Measurements from ENCODE around the gene TUFT1.

TUFT1 gene, protein sequence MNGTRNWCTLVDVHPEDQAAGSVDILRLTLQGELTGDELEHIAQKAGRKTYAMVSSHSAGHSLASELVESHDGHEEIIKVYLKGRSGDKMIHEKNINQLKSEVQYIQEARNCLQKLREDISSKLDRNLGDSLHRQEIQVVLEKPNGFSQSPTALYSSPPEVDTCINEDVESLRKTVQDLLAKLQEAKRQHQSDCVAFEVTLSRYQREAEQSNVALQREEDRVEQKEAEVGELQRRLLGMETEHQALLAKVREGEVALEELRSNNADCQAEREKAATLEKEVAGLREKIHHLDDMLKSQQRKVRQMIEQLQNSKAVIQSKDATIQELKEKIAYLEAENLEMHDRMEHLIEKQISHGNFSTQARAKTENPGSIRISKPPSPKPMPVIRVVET

DNA sequence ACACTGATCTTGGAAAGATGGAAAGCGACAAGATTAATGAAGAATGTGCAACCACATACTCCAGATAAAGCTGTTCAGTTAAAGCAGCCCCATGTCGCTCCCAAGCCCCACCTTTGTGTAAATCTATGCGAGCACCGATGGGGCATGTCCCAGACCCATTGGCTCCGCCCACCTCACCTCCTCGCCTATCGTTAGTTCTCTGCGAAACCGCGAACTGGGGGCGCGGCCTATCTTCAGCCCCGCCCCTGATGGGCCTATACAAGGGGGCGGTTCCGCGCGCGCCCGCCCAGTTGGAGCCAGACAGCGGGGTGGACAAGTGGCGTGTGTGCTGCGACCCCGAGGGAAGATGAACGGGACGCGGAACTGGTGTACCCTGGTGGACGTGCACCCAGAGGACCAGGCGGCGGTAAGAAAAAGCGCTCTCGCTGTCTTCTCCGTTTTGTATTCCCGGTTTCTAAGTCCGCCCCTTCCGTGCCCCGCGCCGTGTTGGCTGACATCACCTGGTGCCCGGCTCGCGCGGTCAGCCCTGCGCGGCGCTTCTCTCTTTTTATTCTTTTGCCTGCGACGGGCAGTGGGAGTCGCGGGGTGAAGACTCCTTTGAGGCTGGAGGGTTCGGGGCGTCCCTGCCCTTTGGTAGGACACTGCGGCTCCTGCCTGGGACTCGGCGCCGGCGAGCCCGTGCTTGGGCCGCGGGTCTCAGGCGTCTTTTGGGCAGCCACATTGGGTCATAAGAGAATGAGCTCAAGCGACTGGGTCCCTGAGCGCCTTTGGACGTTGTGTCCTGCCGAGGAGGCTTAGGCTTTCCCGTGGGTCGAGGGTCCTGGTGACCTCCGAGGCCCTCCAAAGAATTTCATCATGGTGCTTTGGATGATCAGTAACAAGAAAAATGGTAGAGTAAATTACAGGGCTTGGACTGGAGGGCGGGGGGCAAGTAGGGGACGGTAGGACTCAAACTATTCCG lies at the start of gene TUFT1:
TSS of gene TUFT1 (plus strand) at position 289 of the 961 bp plus-strand sequence. CDS start at position 347, 58 bp downstream.
- DNase-seq (ENCODE audit: low spot score), result peak; percentile 82

DNA sequence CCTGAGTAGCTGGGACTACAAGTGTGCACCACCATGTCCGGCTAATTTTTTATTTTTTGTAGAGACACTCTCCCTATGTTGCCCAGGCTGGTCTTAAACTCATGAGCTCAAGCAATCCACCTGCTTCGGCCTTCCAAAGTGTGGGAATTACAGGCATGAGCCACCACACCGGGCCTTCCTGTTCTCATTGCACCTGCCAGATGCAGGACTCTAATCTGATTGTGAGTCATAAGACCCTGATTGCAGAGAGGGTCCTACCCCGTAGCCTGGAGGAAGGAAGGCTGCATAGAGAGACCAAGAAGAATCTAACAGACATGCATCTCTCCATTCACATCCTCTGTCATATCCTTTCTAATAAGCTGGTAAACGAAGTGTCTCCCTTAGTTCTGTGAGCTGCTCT lies 48.5 kb upstream of the TUFT1 start:
- no peak for DNase-seq (ENCODE audit: low spot score)

DNA sequence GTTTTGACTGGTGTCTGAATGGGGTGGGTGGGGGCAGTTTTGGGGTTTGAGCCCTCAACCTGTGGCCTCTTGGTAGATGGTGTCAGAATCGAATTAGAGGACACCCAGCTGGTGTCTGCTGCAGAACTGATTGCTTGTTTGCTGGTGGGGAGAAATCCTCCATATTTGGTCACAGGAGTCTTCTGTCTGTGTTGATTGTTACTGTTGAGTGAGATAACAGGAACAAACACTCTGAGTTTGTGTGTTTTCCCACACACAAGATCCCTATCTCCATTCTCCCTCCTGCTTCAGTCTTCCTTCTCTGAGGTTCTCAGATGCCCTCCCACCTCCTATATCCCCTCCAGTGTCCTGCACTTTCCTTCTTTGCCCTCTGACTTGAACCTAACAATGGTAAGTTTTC lies 48.0 kb upstream of the TUFT1 start:
- no peak for DNase-seq (ENCODE audit: low spot score)

GRCh38 chr1:151493042-151493441 lies 47.1 kb upstream of the TUFT1 start:
- DNase-seq (ENCODE audit: low spot score), result no peak

DNA sequence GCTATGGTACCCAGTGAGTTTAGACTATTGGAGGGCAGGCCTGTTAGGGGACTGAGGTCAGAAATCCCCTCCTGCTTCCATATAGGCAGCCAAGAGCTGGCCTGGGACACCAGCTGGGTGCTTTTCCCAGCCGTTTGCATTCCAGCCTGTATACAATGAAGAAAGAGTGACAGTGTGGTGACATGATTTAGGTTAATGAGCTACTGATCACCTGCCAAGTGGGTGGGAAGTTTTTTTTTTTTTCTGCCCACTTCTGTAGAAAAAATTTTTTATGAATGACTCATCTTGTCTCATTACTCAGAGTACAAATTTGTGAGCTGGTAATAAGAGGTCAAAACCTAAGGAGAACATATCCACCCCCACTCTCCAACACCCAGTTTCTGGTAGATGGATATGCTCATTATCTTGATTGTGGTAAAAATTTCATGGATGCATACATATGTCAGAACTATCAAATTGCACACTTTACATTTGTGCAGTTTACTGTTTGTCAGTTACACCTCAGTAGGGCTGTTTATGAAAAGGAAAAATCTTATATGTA lies 45.3 kb upstream of the TUFT1 start:
- DNase-seq (ENCODE audit: low spot score), result peak; percentile 48

GRCh38 chr1:151495316-151495715 lies 44.8 kb upstream of the TUFT1 start:
- DNase-seq (ENCODE audit: low spot score), result no peak

- DNase-seq (ENCODE audit: low spot score), result no peak
Observed at GRCh38 chr1:151499365-151499764, 40.7 kb upstream of the TUFT1 start.

DNA sequence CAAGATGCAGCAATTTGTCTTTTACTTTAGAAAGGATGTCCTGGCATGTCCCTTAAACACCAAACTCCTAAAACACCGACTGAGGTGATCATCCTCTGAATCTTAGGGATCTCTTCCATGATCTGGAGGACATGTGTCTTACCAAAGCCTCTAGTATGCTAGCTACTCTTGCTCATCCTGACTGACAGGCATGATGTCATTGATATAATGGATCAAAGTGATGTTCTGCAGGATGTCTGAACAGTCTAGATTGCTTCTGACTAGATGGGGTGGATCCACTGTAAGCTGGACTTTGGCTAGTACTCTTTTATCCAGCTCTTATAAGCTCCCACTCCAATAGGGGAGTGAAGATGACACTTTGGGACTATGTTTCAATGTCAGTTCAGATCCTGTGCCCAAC lies 40.2 kb upstream of the TUFT1 start:
- DNase-seq (ENCODE audit: low spot score), result no peak

GRCh38 chr1:151501474-151501873 lies 38.6 kb upstream of the TUFT1 start:
- DNase-seq (ENCODE audit: low spot score), result no peak

- no peak for DNase-seq (ENCODE audit: low spot score)
Observed at GRCh38 chr1:151502035-151502700, 37.9 kb upstream of the TUFT1 start.

DNA sequence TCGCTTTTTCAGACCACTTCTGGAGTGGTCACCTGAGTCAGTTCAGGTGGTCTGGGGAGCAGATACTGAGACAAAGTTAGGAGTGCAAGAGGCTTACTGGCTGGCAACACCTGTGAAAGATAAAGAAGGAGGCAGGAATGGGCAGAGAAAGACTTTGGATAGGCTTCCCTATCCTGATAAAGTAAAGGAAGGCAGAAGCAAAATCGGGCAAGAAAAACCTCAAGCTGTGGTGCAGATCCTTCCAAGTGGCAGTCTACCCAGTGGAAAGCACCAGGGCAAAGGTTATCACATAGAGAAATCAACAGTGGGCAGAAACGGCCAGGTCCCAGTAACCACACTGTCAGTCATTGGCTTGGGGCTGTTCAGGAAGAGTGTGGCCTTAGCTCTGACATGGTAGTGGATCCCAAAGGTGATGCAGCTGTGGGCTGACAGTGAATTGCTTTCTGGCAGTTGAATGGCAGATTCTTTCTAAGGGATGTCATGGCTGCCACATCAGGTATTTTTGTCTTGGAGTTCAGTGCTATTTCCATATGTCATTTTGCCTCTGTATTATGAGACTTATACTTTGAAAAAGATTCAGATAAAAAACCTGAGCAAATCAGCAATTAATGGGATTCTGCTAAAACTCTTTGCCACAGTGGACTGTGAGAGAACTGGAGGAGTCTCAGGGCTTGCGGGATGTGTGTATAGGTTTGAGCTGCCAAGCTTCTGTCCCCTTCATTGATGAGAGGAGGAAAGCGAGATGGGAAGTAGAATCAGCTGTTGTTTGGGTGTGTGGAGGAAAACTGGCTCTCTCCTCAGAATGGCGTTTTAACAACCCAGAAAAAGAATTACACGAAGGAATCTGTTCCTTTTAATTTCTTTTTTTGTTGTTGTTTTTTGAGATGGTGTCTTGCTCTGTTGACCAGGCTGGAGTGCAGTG lies 37.0 kb upstream of the TUFT1 start:
- no peak for DNase-seq (ENCODE audit: low spot score)

DNA sequence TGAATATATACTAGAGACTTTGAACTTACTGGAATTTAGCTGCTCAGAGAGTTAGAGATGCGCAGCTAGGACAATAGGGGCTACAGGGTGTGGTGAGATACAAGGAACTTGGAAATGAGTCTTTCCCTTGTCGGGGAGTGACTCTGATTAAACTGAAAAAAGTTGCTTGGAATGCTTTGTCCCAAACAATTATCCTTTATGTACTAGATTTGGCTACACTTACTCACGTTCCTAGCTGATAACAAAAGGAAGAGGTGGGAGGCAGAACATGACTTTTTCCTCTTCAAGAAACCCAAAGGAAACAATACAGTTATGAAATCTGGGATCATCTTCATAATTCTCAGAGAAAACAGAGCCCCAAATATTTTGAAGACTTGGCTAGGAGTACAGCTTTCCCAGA lies 35.9 kb upstream of the TUFT1 start:
- no peak for DNase-seq (ENCODE audit: low spot score)

DNA sequence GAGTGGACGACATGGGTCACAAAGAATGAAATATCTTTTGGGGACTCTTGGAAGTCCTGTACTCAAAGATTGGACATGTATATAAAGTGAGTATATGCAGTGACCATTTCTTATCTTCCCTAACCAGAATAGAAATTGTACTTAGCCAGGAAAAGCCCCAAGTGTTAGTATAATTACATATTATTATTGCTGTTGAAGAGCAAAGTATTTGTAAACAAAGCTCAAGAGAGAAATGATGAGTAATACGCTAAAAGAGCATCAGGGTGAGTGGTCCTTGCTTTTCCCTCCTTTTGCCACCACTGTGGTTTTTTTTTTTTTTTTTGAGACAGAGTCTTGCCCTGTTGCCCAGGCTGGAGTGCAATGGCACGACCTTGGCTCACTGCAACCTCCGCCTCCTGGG lies 35.4 kb upstream of the TUFT1 start:
- no peak for DNase-seq (ENCODE audit: low spot score)

DNA sequence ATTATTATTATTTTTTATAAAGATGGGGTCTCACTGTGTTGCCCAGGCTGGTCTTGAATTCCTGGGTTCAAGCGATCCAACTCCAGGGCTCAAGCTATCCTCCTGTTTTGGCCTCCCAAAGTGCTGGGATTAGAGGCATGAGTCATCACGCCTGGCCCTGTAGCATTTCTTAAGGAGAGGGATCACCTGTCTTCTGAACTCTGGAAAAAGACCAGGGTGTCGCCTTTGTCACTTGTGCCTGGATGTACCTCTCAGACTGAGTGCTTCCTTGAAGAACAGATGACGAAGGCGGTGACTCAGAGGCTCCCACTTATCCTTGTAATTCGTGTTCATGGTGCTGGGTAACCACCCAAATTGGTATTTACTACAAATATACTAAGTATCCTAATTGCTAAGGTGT lies 31.3 kb upstream of the TUFT1 start:
- no peak for DNase-seq (ENCODE audit: low spot score)

DNA sequence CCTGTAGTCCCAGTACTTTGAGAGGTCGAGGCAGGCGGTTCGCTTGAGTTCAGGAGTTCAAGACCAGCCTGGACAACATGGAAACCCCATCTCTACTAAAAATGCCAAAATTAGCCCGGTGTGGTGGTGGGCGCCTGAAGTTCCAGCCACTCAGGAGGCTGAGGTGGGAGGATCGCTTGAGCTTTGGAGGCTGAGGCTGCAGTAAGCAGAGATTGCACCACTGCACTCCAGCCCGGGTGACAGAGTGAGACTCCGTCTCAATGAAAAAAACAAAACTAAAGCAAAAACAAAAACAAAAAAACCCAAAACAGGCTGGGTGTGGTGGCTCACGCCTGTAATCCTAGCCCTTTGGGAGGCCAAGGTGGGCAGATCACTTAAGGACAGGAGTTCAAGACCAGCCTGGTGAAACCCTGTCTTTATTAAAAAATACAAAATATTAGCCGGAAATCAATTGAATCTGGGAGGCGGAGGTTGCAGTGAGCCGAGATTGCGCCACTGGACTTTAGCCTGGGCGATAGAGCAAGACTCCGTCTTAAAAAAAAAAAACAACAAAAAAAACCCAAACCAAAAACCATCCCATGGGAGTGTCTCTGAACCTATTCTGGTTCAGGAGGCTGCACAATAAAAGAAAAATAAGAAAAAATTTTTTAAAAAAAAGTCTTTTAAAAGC lies 30.6 kb upstream of the TUFT1 start:
- DNase-seq (ENCODE audit: low spot score), result no peak

GRCh38 chr1:151510020-151510405 lies 30.1 kb upstream of the TUFT1 start:
- no peak for DNase-seq (ENCODE audit: low spot score)

DNA sequence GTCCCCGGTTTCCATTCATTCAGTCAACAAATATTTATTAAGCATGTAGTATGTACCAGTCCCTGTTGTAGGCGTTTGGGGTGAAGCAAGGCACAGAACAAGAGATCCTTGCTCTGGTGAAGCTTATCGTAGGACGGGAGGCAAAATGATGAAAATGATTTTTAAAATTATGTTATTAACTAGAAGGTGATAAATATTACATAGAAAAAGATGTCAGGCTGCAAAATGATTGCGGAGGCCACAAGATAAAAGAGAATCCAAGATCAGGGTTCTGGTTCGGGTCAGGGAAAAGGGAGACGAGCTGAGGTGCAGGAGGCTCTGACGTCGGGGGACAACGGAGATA lies 29.5 kb upstream of the TUFT1 start:
- no peak for DNase-seq (ENCODE audit: low spot score)

DNA sequence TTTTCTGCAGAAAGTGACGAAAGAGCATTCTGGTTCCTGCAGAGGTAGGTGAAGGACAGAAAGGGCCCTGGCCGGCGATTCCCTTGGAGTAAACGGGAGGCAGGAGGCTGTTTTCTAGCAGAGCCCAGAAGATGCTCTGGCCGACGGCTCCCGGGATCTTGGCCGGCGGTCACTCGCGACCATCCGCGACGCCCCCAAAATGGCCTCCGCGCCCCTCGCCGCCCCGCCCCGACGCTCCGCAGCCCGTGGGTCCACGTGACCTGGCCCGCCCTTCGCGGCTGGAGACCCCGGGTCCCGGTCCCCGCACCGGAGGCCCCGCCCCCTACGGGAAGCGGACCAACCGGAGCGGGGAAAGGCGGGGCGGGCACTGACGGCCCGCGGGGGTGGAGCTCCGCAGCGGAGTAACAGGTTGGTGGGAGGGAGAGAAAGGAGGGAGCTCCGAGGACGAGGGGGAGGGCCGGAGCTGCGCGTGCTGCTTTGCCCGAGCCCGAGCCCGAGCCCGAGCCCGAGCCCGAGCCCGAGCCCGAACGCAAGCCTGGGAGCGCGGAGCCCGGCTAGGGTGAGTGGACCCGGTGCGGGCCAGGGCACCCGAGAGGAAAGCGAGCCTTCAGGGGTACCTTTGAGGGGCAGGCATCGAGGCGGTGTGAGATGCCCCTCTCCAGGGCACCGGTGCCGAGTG lies 29.0 kb upstream of the TUFT1 start, which contains the start of gene CGN:
TSS of gene CGN (plus strand) at position 431 of the 679 bp plus-strand sequence. CDS start 7,133 bp downstream, outside the sequence.
- DNase-seq (ENCODE audit: low spot score), result peak; percentile 87

- DNase-seq (ENCODE audit: low spot score), result no peak
Observed at GRCh38 chr1:151511636-151512215, 28.4 kb upstream of the TUFT1 start.

- no peak for DNase-seq (ENCODE audit: low spot score)
Observed at GRCh38 chr1:151512326-151512725, 27.8 kb upstream of the TUFT1 start.
